IMR-90 (cell line): Measurements from ENCODE around the gene GFRA3. TPM values are rescaled to one million over a fixed set of nuclear protein-coding genes. Genes with fewer than 3 reads are reported as not detected.

Source experiments
- ATAC-seq: fragments of 200-7000 bp; cut with Tn5 transposase; 2 replicates; pipeline ENCODE4 v1.9.1; 2020; ENCODE audit warnings: low read depth, mild to moderate bottlenecking, moderate library complexity
- BruUV-seq: library from RNA; stranded (reverse); fragments of 400-500 nt; replicated peaks from 2 replicates; lab custom pipeline; 2021; lab: Mats Ljungman, UMichigan
- CTCF ChIA-PET: fragments of 300-600 bp; formaldehyde crosslinking; extraction: SDS; loops from one replicate; lab custom pipeline; 2021; ENCODE audit warnings: antibody characterized with exemption; lab: Yijun Ruan, JAX
- POLR2A ChIA-PET: fragments of 300-600 bp; sonication (Branson Sonifier 250); formaldehyde crosslinking; loops from one replicate; lab custom pipeline; 2022; ENCODE audit warnings: antibody characterized with exemption; ENCODE audit not compliant: unreplicated experiment; lab: Charles Lee
- DNase-seq: peaks from one replicate; pipeline ENCODE4 v3.0.0; 2013
- H2AFZ ChIP-seq: replicated peaks from 2 replicates; pipeline ENCODE3; 2013; ENCODE audit warnings: low read length, mild to moderate bottlenecking; ENCODE audit not compliant: poor library complexity
- H2AK5ac ChIP-seq: 2 replicates; pipeline ENCODE4 v1.6.1; 2013; ENCODE audit warnings: low read depth, low read length, inconsistent platforms
- H2AK9ac ChIP-seq: replicated peaks from 2 replicates; pipeline ENCODE3; 2013; ENCODE audit warnings: mild to moderate bottlenecking, low read depth, low read length, moderate library complexity; ENCODE audit not compliant: poor library complexity
- H2BK120ac ChIP-seq: 2 replicates; pipeline ENCODE4 v1.6.1; 2013; ENCODE audit warnings: low read depth, low read length, inconsistent platforms
- H2BK15ac ChIP-seq: 3 replicates; pipeline ENCODE4 v1.6.1; 2013; ENCODE audit warnings: low read depth, low read length, inconsistent platforms
- H2BK20ac ChIP-seq: 2 replicates; pipeline ENCODE4 v1.6.1; 2013; ENCODE audit warnings: low read depth, mild to moderate bottlenecking, inconsistent platforms, low read length, moderate library complexity
- H2BK5ac ChIP-seq: 2 replicates; pipeline ENCODE4 v1.6.1; 2013; ENCODE audit warnings: mild to moderate bottlenecking, low read depth, low read length, inconsistent platforms; ENCODE audit not compliant: poor library complexity, severe bottlenecking
- H3K14ac ChIP-seq: replicated peaks from 2 replicates; pipeline ENCODE4 v1.6.1; 2013; ENCODE audit warnings: low read depth, low read length, inconsistent platforms
- H3K18ac ChIP-seq: 2 replicates; pipeline ENCODE4 v1.6.1; 2013; ENCODE audit warnings: low read depth, low read length, control low read depth
- H3K23ac ChIP-seq: 2 replicates; pipeline ENCODE4 v1.6.1; 2013; ENCODE audit warnings: low read depth, low read length, inconsistent platforms
- H3K27ac ChIP-seq: 2 replicates; pipeline ENCODE4 v1.5.1; 2013; ENCODE audit warnings: mild to moderate bottlenecking, control low read depth, low read length; ENCODE audit not compliant: insufficient read depth
- H3K27me3 ChIP-seq: 2 replicates; pipeline ENCODE4 v1.6.1; 2013; ENCODE audit warnings: low read length; ENCODE audit not compliant: control insufficient read depth, insufficient read depth
- H3K36me3 ChIP-seq: 2 replicates; pipeline ENCODE4 v1.6.1; 2013; ENCODE audit warnings: low read length, mixed read lengths; ENCODE audit not compliant: control insufficient read depth, insufficient read depth
- H3K4ac ChIP-seq: 2 replicates; pipeline ENCODE4 v1.6.1; 2013; ENCODE audit warnings: low read depth, low read length, inconsistent platforms
- H3K4me1 ChIP-seq: 2 replicates; pipeline ENCODE4 v1.6.1; 2013; ENCODE audit warnings: low read length, mixed read lengths; ENCODE audit not compliant: control insufficient read depth, insufficient read depth
- H3K4me2 ChIP-seq: 2 replicates; pipeline ENCODE4 v1.6.1; 2013; ENCODE audit warnings: low read depth, mild to moderate bottlenecking, control low read depth, low read length, moderate library complexity
- H3K4me3 ChIP-seq: 2 replicates; pipeline ENCODE4 v1.5.1; 2013; ENCODE audit warnings: low read depth, mild to moderate bottlenecking, control low read depth, low read length, moderate library complexity; ENCODE audit not compliant: insufficient read depth
- H3K56ac ChIP-seq: 2 replicates; pipeline ENCODE4 v1.6.1; 2013; ENCODE audit warnings: low read length, inconsistent platforms; ENCODE audit not compliant: insufficient read depth; ENCODE audit errors: extremely low read depth
- H3K79me1 ChIP-seq, 2 experiments: 2 replicates each; pipeline ENCODE4 v1.6.1; 2013; ENCODE audit warnings: low read length in 2 of 2, inconsistent platforms in 1 of 2, low read depth in 1 of 2
- H3K9ac ChIP-seq: 2 replicates; pipeline ENCODE4 v1.6.1; 2013; ENCODE audit warnings: low read depth, low read length, control low read depth
- H3K9me1 ChIP-seq: 2 replicates; pipeline ENCODE4 v1.6.1; 2013; ENCODE audit warnings: low read length, inconsistent platforms; ENCODE audit not compliant: insufficient read depth
- H3K9me3 ChIP-seq: 2 replicates; pipeline ENCODE4 v1.6.1; 2013; ENCODE audit warnings: low read length; ENCODE audit not compliant: control insufficient read depth, insufficient read depth
- H4K20me1 ChIP-seq: 2 replicates; pipeline ENCODE4 v1.6.1; 2013; ENCODE audit warnings: low read length, inconsistent platforms; ENCODE audit not compliant: insufficient read depth
- H4K5ac ChIP-seq: 2 replicates; pipeline ENCODE4 v1.6.1; 2013; ENCODE audit warnings: mild to moderate bottlenecking, low read depth, low read length, control low read depth
- H4K8ac ChIP-seq, 2 experiments: 2 replicates each; pipeline ENCODE4 v1.6.1; 2013; ENCODE audit warnings: low read depth in 2 of 2, low read length in 2 of 2, control low read depth in 1 of 2, inconsistent platforms in 1 of 2
- H4K91ac ChIP-seq: 2 replicates; pipeline ENCODE4 v1.6.1; 2013; ENCODE audit warnings: low read depth, low read length, inconsistent platforms; ENCODE audit not compliant: insufficient read depth
- CEBPB ChIP-seq: IDR thresholded peaks from 2 replicates; pipeline ENCODE4 v1.6.1; 2012; ENCODE audit warnings: low read depth, low read length, improper control_type of control experiment
- CHD1 ChIP-seq: IDR thresholded peaks from 2 replicates; pipeline ENCODE4 v1.6.1; 2012; ENCODE audit warnings: low read depth, low read length, improper control_type of control experiment
- RAD21 ChIP-seq: IDR thresholded peaks from 2 replicates; pipeline ENCODE4 v1.6.1; 2012; ENCODE audit warnings: low read length, improper control_type of control experiment
- WGBS, 2 experiments: methylation state at CpG; one replicate each; pipeline versions ENCODE4 v1.1.5 to v1.1.7; 2013; ENCODE audit warnings: missing lambda C conversion rate in 2 of 2; ENCODE audit not compliant: insufficient read length in 1 of 2; ENCODE audit errors: extremely low coverage in 2 of 2; 5-methylcytosine and 5-hydroxymethylcytosine counted together
- dilution Hi-C: fragments of 300-500 bp; cut with HindIII; formaldehyde crosslinking; loops from one replicate; pipeline ENCODE4 v1.14.3; 2018; ENCODE audit warnings: low sequenced_read_pairs; ENCODE audit not compliant: unreplicated experiment
- in situ Hi-C: fragments of 300-500 bp; cut with MboI; formaldehyde crosslinking; loops from 3 replicates; pipeline ENCODE4 v1.14.3; 2019; ENCODE audit warnings: low sequenced_read_pairs, inconsistent platforms, mixed read lengths
- intact Hi-C: fragments of 100-400 bp; cut with micrococcal nuclease; formaldehyde crosslinking; loops from 2 replicates; pipeline ENCODE4 v1.10.0; 2022
- polyA plus RNA-seq, 3 experiments: library from polyadenylated mRNA; depleted of rRNA; stranded (reverse); fragments of >200 nt; gene quantifications; 2 replicates each; pipeline ENCODE4 v1.2.3, GENCODE V29; 2012; ENCODE audit warnings: low replicate concordance in 1 of 3
- total RNA-seq: library from RNA; depleted of rRNA; stranded (reverse); fragments of >200 nt; gene quantifications from 2 replicates; pipeline ENCODE4 v1.2.3, GENCODE V29; 2012

Gene GFRA3
- total and polyA plus RNA-seq, 2 of the 4 experiments (the other 2 are of a cell fraction), result not detected

GRCh38 chr5:138216799-138217198 lies 57.6 kb downstream of the GFRA3 start:
- no peaks in the 10 kb centered on the region for H4K20me1 ChIP-seq
- no peak overlapping the region for H4K5ac ChIP-seq
- BruUV-seq, result no TSS peak
- dilution Hi-C loops, result no loop called here
- ChIA-PET POLR2A (no interaction called here), CTCF (interaction anchor here (0.6 to 0.7 kb wide), 2 partner anchors 11 to 181 kb away, joined by 3 to 4 read pairs; no protein-coding TSS in a partner anchor)
- H2BK5ac ChIP-seq, result no peak overlapping the region
- no peak overlapping the region for H4K91ac ChIP-seq
- H3K18ac ChIP-seq, result no peak overlapping the region
- no peak for ATAC-seq
- no peak overlapping the region for H2BK15ac ChIP-seq
- no peaks in the 10 kb centered on the region for H3K27me3 ChIP-seq
- H4K8ac ChIP-seq, result no peak overlapping the region
- H3K56ac ChIP-seq, result no peak overlapping the region
- H3K36me3 ChIP-seq, result no peaks in the 10 kb centered on the region
- TF ChIP-seq CEBPB (peak; percentile 70), CHD1 (no peak), RAD21 (no peak)
- intact Hi-C loops, result no loop called here
- no peak overlapping the region for H3K23ac ChIP-seq
- H2AFZ ChIP-seq, result no peak overlapping the region
- H3K4me1 ChIP-seq, result no peaks in the 10 kb centered on the region
- no peak overlapping the region for H2BK120ac ChIP-seq
- peaks cover 8 to 11% of the 10 kb centered on the region in 2 experiments for H3K79me1 ChIP-seq
- no peak overlapping the region for H2BK20ac ChIP-seq
- H3K9me1 ChIP-seq, result no peaks in the 10 kb centered on the region
- H3K9me3 ChIP-seq, result no peaks in the 10 kb centered on the region
- in situ Hi-C loops, result no loop called here
- H2AK9ac ChIP-seq, result no peak overlapping the region
- H3K4me2 ChIP-seq, result no peak overlapping the region
- whole genome bisulfite sequencing, 2 experiments, result no CpG with 5 or more reads among the region's 2 CpGs
- no peak overlapping the region for H3K14ac ChIP-seq
- no peak overlapping the region for H3K27ac ChIP-seq
- H3K9ac ChIP-seq, result no peak overlapping the region
- no peak overlapping the region for H3K4me3 ChIP-seq
- DNase-seq, result no peak
- H2AK5ac ChIP-seq, result no peak overlapping the region
- no peak overlapping the region for H3K4ac ChIP-seq
